Activated naive CD4-positive, alpha-beta T cell (primary cell): Measurements from ENCODE around the gene PEAK3.

Experiments used
- DNase-seq, 4 experiments: peaks; one replicate each; lab custom pipeline; 2025; lab: John Stamatoyannopoulos, UW

Gene PEAK3

DNA sequence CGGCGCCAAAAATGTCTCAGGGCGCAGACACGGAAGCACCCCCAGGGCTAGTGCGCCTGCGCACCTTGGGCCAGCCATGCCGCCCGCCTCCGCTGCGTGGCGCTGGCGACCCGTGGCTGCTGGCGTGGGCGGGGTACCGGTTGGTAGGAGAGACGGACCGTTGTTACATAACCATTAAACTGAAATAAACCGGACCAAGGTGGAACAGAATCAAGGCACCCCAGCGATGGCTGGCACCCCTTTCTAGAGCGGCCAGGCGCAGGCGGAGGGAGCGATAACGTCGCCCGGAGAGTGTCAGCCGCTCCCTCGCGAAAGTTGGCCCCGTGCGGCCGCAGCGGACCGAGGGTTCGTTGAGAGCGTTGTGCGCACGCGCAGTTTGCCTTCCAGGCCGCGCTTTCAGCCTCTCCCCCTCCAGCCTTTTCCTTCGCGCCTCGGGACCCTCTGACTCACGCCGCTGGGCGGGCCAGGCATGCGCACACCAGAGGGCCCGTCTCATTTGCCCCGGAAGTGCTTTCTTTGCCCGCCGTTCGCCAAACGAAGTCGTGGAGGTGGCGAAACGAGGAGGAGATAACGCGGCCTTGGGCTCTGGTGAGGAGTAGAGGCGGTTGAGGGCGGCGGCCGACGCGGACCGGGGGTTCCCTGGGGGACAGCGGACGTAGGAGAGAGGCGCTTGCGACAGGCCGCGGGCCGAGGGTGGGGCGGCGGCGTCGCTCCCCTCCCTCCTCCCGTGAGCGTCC, 45.5 kb downstream of the PEAK3 start, which contains the start of the genes PLEKHJ1 and SF3A2:
TSS of gene PLEKHJ1 (minus strand) at position 16 of the 737 bp plus-strand sequence. CDS start 81 bp downstream, outside the sequence.
TSS of gene SF3A2 (plus strand) at position 511 of the 737 bp plus-strand sequence. CDS start 6,595 bp downstream, outside the sequence.
- peak; percentile 95 to 98 (median 96) for DNase-seq

DNA sequence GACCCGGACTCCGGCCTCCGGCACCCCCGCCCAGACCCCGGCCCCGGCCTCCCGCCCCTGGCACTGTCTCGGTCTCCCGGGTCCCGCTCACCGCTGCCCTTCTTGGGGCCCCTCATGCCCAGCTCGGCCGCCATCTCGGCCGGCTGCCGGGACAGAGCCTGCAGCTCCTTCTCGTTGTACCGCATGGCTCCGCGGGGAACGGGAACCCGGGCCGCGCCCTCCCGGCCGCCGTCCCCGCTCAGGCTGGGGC, 46.0 kb downstream of the PEAK3 start:
- DNase-seq, result no peak

DNA sequence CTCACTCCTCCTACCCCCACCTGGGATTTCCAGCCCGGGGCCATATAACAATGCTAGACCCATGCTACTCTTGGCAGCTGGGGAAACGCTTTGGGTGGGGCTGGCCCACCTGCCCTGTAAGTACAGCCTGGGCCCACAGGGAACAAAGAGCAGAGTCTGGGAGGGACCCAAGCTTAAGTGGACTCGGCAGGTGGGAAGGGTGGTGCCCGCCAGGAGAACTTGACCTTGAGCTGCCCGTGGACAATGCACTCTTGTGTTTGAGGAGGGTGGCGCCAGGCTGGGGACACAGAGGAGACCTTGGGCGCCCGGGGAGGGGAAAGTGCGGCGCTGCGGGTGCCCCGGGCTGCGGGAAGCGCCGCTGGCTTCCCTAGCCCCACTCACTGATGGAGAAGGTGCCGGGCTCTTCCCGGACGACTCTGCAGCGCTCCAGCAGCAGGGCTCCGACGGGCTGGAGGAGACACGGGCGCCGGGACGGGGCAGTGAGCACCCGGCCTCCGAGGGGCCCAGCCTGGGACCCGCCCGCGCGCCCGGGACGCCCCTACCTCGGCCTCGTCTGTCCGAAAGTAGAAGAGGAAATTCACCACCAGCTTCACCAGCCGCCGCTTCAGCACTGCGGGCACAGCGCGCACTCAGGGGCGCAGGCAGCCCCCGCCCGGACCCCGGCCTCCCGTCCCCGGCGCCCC, 46.5 kb downstream of the PEAK3 start:
- no peak for DNase-seq

DNA sequence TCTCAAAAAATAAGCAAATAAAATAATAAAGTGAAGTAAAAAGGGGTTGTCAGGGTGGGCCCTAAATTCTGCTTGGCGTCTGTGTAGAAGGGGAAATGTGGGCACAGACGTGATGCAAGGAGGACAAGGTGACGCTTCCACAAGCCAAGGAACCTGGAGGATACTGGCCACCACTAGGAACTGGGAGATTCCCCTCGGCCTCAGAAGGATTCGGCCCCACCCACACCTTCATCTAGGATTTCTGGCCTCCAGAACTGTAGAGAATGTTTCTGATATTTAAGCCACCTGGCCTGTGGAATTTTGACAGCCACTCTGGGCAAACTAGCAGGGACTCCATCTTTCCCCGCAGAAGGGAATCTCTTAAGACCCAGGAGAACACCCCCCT, 47.0 kb downstream of the PEAK3 start:
- no peak for DNase-seq

DNA sequence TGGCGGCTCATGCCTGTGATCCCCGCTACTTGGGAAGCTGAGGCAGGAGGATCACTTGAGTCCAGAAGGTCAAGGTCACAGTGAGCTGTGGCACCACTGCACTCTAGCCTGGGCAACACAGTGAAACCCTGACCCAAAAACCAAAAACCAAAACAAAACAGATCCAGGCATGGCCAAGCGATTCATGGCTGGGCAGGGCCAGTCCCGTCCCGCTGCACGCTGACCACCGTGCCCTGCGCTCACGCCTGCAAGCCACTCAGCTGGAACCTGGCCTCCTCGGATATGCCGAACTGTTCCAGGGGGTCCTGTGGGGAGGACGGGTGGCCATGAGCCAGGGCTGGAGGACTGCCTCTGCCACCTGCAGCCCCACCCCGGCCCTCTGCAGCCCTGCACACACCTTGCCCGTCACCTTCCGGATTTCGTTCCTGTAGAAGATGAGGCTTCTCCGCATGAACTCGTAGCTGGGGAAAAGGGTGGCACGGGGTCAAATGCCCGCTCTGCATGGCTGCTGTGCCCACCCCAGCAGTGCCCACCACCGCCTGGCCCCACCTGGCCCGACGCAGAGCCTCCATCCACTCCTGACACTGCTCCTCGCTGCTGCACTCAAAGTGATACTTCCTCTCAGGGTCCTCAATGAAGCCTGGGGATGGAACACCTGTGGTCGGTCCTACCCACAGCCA, 48.2 kb downstream of the PEAK3 start:
- DNase-seq, result no peak

DNA sequence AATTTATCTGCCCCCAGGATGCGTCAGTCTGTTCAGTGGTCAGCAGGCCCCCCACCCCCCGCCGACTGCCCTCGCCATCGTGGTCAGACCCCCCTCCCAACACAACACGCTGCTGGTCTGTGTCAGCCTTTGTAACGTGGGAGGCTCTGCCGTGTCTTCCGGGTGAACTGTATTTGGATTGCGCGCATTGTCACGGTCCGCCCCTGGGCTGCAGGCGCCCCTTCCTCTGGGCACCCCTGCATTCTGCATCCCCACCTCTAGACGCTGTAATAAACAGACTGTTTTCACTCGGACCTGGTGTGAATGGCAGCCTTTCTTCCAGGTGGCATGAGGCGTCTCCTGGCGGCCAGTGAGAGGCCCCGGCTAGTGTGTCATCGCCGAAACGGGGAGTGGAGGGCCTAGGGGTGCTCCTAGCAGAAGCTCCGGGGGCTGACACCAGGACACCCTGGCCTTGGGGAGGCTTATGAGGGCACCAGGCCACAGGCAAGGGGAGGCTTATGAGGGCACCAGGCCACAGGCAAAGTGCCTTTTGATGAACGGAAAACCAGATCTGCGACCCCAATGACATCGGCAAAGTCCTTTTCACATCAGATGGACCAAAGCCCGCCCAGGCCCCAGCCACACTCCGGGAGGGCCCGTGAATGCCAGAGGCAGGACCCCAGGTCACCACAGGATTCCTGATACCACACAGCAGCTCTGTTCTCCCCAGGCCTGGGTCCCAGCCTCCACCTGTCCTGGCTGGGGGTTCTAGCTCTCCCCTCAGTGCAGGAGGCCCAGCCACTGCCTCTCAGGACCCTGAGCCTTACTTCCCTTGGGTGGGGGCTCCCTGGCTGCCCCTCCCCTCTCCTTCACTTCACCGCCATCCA, 49.5 kb downstream of the PEAK3 start:
- no peak for DNase-seq

DNA sequence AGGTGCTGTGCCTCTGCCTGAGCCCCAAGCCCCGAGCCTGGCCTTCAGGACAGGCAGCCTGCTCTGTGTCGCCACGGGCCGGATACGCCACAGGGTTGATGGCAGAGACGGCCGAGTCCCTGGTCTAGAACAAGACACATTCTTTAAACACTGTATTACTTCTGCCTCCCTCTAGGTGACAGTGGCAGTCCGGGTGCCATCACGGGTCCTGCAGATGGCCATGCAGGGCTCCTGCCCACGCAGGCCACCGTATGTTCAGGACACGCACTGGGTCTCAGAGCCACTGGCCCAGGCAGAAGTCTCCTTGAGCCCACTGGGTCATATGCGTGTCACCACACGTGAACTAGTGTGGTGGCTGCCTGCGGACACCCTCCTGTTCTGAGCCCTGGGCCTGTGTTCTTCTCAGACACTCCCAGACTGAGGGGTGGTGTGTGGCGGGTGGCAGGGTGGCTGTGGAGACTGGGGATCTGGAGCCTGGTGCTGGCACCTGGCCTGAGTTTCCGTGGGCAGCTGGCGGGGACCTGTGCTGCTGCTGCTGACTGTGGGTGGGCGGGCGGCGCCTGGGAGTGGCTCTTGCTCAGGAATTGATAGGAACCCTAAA, 50.3 kb downstream of the PEAK3 start:
- DNase-seq, result no peak

DNA sequence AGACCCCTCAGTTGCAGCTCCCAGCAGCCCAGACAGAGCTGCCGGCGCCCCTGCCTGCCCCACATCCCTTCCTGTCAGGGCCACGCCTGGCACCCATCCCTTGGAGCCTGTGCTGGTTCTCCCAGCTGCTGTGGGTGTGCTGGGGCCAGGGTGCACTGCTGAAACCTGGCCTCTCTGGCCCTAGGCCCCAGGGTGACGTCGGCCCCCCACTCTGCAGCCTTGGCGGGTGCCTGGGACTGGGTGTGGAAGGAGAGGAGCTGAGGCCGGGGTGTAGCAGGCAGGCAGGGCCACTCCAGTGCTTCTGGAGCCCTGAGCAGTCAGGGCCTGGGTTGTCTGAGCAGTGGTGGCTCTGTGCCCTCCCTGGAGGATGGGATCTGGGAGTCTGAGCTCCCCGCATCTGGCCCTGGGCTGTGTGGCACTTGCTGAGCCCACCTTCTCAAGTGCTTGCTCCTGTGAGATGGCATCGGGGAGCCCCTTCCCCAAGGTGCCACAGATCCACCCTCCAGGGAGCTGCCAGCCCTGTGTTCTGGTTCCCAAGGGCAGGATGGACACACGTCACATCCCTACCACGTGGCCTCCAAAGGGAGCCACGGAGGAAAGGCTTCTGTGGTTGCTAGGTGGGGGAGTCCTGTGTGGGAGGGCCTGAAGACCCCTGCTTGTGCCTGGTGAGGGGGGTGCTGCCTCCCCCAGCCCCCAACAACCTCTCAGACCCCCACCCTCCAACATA, 51.0 kb downstream of the PEAK3 start:
- no peak for DNase-seq

DNA sequence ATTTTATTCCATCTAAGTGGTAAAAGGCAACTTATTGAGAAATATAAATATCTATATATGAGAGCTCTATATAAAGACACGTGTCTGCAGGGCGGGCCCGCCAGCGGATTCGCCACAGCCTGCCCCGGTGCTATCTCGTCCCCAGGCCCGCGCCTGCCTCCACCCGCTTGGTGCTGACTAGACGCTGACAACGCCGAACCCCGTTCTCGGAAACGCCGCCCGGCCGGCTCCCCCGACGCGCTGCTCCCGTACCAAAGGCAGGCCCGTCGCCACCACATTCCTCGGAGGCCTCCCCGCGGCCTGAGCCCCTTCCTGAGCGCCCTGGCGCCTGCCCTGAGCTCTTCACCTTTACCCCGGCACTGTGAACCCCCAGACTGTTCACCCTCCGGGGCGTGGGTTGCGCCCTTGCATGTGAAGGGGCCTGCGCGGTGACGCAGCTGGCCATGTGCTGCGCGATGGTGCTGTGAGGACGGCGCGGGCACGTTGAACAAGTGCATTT, 51.9 kb downstream of the PEAK3 start:
- DNase-seq, result no peak

DNA sequence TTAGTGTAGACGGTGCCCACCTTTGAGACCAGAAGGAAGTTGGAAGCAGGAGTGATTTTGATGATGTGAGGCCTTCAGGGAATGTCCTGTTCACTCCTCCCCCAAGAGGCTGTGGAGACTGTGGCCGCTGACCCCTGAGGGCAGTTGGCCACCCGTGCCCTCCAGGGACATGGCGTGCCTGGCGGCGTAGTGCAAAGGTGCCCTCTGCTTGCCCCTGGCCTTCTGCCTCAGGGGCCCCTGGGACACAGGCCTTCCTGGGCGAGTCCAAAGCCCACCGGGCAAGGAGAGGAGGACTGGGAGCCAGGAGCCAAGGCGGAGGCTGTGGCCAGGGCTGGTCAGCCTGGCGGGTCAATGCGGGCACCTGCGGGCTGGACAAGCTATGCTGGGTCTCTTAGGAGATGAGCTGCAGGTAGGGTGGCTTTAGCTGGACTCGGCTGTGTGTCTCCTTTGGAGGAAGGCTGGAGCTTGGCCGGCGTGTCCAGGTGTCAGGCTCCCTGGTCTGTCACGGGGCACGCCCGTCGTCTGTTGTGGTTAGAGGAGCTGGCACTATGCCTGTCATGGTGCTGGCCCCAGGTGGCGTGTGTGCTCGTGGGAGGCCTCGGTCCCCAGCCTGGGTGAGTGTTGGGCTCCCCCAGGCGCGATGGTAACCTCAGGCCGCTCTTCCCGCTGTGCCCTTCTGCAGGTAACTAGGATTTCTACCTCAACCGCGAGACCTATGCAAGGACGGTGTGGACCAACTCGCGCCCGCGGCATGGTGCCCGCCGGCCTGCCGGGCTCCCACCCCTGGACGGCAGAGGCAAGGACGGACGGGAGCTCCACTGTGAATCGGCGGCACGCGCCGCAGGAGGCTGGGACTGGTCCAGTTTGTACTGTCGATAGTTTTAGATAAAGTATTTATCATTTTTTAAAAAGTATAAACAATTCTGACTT, 52.6 kb downstream of the PEAK3 start:
- DNase-seq, result no peak

DNA sequence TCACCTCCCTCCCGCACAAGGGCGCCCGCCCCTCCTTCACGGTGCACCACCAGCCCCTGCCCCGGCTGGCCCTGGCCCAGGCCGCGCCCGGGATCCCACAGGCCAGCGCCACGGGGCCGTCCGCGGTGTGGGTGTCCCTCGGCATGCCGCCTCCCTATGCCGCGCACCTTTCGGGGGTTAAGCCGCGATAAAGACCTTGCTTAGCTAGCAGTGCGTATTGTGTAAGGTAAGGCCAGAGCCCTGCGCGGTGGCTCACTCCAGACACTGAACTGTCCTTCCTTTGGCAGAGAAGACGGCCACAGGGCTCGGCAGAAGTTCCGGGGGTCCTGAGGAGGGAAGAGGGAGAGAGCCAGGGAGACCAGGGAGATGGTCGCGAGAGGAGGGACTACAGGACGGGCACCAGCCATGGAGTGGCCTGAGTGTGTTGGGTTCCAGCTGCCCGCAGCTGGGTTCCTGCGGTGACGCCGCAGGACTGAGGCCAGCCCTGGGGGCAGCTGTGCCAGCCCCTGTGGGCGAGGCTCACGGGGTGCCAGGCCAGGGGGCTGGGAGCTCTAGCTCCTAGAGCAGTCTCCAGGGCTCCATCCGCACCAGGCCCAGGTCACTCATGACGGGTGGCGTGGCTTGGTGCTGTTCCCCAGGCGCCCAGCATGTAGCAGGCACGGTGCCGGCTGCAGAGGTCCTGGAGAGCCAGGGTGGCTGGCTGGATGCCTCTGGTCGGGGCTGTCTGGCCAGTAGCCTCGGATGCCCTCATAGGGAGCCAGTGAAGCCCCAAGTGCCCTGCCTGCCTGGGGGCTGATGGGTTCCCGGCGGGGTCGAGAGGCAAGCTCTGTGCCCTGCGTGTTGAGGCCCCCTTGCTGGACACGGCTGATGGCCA, 53.6 kb downstream of the PEAK3 start:
- no peak for DNase-seq

DNA sequence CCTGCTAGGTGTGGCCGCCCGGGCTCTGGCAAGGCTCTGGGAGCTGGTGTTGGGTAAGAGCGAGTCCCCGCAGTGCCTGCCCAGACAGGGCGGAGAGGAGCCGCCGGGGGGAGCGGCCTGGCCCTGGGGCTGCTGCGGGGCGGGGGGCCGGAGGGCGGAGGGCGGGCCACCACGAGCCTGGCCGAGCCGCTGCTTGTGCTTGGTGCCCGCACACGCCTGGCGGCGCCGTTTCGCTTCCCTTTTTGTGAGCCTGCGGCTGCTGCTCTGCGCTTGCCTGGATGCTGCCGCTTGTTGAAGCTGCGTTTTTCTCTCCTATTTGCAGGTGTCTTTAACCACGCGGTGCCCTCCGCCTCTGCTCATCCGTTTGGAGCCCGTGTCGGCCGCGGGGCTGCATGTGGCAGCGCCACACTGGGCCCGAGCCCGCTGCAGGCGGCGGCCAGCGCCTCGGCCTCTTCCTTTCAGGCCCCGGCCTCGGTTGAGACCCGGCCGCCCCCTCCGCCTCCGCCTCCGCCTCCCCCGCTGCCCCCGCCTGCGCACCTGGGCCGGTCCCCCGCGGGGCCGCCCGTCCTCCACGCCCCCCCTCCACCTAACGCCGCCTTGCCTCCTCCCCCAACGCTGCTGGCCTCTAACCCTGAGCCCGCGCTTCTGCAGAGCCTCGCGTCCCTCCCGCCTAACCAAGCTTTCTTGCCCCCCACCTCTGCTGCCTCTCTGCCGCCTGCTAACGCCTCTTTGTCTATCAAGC, 54.4 kb downstream of the PEAK3 start:
- DNase-seq, result no peak

DNA sequence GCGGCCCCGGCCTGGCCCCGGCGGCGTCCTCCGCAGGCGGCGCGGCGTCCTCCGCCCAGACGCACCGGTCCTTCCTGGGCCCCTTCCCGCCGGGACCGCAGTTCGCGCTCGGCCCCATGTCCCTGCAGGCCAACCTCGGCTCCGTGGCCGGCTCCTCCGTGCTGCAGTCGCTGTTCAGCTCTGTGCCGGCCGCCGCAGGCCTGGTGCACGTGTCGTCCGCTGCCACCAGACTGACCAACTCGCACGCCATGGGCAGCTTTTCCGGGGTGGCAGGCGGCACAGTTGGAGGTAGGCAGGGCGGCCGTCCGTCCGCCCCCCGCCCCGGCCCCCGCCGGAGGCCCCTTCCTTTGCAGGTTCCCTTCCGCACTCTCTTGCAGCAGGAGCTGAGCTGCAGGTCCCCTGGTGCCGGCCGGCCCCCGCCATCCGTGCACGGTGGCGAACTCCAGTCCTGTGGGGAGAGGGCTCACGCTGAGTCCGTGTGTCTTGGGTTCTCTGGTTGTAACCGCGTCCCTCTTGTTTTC, 55.1 kb downstream of the PEAK3 start:
- DNase-seq, result no peak

DNA sequence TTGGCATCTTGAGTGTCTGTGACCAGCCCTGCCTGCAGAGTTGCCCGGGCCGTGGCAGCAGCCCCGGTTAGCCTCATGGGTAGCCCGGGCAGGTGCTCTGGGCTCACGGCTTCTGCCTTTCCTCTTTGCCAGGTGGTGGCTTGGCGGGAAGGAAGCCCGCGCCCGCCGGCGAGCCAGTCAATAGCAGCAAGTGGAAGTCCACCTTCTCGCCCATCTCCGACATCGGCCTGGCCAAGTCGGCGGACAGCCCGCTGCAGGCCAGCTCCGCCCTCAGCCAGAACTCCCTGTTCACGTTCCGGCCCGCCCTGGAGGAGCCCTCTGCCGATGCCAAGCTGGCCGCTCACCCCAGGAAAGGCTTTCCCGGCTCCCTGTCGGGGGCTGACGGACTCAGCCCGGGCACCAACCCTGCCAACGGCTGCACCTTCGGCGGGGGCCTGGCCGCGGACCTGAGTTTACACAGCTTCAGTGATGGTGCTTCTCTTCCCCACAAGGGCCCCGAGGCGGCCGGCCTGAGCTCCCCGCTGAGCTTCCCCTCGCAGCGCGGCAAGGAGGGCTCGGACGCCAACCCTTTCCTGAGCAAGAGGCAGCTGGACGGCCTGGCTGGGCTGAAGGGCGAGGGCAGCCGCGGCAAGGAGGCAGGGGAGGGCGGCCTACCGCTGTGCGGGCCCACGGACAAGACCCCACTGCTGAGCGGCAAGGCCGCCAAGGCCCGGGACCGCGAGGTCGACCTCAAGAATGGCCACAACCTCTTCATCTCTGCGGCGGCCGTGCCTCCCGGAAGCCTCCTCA, 55.7 kb downstream of the PEAK3 start:
- no peak for DNase-seq

DNA sequence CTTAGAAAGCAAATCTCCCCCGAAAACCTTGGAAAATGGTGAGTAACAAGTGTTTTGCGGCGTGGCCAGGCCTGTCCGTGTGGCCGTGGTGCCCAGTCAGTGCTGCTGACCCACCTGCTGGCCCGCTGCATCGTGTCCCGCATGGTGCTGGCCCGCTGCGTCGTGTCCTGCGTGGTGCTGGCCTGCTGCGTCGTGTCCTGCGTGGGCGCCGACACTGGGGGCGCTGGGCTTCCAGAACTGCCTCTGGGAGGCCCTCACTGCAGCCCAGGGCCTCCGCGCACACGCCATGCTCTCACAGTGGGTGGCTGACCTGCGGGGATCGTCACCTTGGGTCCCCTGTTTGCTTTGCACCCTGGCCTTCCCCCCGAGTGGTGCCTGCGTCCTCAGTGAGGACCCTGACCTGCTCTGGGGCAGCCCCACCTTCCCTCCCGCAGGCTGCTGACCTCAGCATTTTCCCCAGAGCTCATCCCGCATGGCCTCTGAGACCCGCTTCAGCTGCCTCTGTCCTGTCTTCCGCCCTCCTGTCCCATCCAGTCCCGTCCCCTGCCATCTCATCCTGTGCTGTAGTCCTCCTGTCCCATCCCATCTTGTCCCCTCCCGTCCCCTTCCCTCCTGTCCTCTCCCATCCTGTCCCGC, 56.4 kb downstream of the PEAK3 start:
- DNase-seq, result no peak

DNA sequence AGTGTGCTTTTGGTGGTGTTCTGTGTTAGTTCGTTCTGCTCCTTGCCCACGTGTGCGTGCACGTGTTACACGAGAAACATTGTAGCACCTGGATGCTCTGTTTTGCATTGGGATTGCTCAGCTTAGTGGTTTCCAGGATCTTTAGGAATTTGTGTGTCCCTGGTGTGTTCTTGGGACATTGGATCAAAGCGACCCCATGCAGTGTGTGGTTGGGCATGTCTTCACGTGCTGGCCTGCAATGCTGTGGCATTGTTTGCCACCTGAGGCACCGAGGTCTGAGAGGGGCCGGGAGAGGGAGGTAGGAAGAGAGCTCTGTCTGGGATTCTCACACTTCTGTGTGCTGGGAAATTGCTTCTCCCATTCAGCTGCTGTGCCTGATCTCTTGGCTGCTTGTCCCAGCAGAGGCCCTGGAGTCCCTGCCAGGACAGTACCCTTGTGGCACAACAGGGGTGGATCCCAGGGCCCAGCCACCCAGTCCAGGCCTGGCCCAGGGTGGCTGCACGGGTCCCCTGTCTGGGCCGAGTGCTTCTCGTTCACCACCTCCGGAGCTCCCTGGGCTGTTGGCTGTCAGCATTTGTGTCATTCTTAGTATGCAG, 57.1 kb downstream of the PEAK3 start:
- no peak for DNase-seq
